ENCODE data around the gene POLR2C. TPM values are rescaled to one million over a fixed set of nuclear protein-coding genes. Genes with fewer than 3 reads are reported as not detected.

POLR2C gene
- total RNA-seq (10 to 100 TPM; 77.6 to 81.8 TPM), polyA plus RNA-seq (ENCODE audit: insufficient read length in 2 of 2) (10 to 100 TPM; 60.6 to 70.5 TPM)
- long read RNA-seq, donor 1, transcript POLR2C-201 (9 exons, 2,057 nt), result major isoform, 30 of 35 reads
- long read RNA-seq, donor 1, partial matches to known transcripts, result 0 of 35 reads
- long read RNA-seq, donor 1, other reads (novel, unspliced or antisense), result 0 of 35 reads
- long read RNA-seq, donor 2, transcript POLR2C-201 (9 exons, 2,057 nt), result major isoform, 13 of 19 reads
- long read RNA-seq, donor 2, partial matches to known transcripts, result 0 of 19 reads
- long read RNA-seq, donor 2, other reads (novel, unspliced or antisense), result 5 of 19 reads
- long read RNA-seq, donor 3, transcript POLR2C-201 (9 exons, 2,057 nt), result major isoform, 24 of 24 reads
- long read RNA-seq, donor 3, partial matches to known transcripts, result 0 of 24 reads
- long read RNA-seq, donor 3, other reads (novel, unspliced or antisense), result 0 of 24 reads
- long read RNA-seq, donor 4, transcript POLR2C-201 (9 exons, 2,057 nt), result major isoform, 52 of 96 reads
- long read RNA-seq, donor 4, partial matches to known transcripts, result 33 of 96 reads
- long read RNA-seq, donor 4, other reads (novel, unspliced or antisense), result 5 of 96 reads

GRCh38 chr16:57462209-57462977 is at the start of gene POLR2C:
TSS of gene POLR2C (plus strand) at chr16:57462679. CDS start at chr16:57462725, 46 bp downstream.
- Histone ChIP-seq H3K4me1 (ENCODE audit: control insufficient read depth, insufficient read depth, low read length) (peaks cover 22% of the 10 kb centered on the region), H3K4me3 (ENCODE audit: low read depth, low read length) (peak within 1 kb of the TSS; percentile 71), H3K27ac (ENCODE audit: low read depth, low read length) (no peak within 1 kb of the TSS), H3K9me3 (ENCODE audit: control insufficient read depth, insufficient read depth, low read length) (no peaks in the 10 kb centered on the region), H3K27me3 (ENCODE audit: control insufficient read depth, insufficient read depth, low read length) (no peaks in the 10 kb centered on the region), H3K36me3 (ENCODE audit: control insufficient read depth, insufficient read depth, low read length) (peaks cover 58% of the 10 kb centered on the region)
- WGBS (ENCODE audit: insufficient coverage), result under 1% methylated on average over 31 of the region's 47 CpGs
- peak in 5 of 6 donors; percentile 65 to 96 (median 82) for DNase-seq (ENCODE audit: low read depth in 4 of 6, low spot score in 6 of 6)

GRCh38 chr16:57413301-57413730 is 49.2 kb upstream of the POLR2C start:
- Histone ChIP-seq H3K4me3 (ENCODE audit: low read depth, low read length) (no peak overlapping the region), H3K4me1 (ENCODE audit: control insufficient read depth, insufficient read depth, low read length) (peaks cover 38% of the 10 kb centered on the region), H3K27ac (ENCODE audit: low read depth, low read length) (no peak overlapping the region), H3K9me3 (ENCODE audit: control insufficient read depth, insufficient read depth, low read length) (no peaks in the 10 kb centered on the region), H3K36me3 (ENCODE audit: control insufficient read depth, insufficient read depth, low read length) (peaks cover 3% of the 10 kb centered on the region), H3K27me3 (ENCODE audit: control insufficient read depth, insufficient read depth, low read length) (no peaks in the 10 kb centered on the region)
- DNase-seq (ENCODE audit: low read depth in 4 of 6, low spot score in 6 of 6), result no peak
- 86% methylated on average over 5 of the region's 5 CpGs for WGBS (ENCODE audit: insufficient coverage)

- peaks cover 3% of the 10 kb centered on the region for H3K36me3 ChIP-seq (ENCODE audit: control insufficient read depth, insufficient read depth, low read length)
- no peak overlapping the region for H3K27ac ChIP-seq (ENCODE audit: low read depth, low read length)
- no peak overlapping the region for H3K4me3 ChIP-seq (ENCODE audit: low read depth, low read length)
- H3K27me3 ChIP-seq (ENCODE audit: control insufficient read depth, insufficient read depth, low read length), result no peaks in the 10 kb centered on the region
- DNase-seq (ENCODE audit: low read depth in 4 of 6, low spot score in 6 of 6), result no peak
- 80% methylated on average over 3 of the region's 7 CpGs for WGBS (ENCODE audit: insufficient coverage)
- peaks cover 41% of the 10 kb centered on the region for H3K4me1 ChIP-seq (ENCODE audit: control insufficient read depth, insufficient read depth, low read length)
- no peaks in the 10 kb centered on the region for H3K9me3 ChIP-seq (ENCODE audit: control insufficient read depth, insufficient read depth, low read length)
These were observed 48.7 kb upstream of the POLR2C start for GRCh38 chr16:57413733-57414132.

GRCh38 chr16:57416084-57416483 is 46.4 kb upstream of the POLR2C start:
- Histone ChIP-seq H3K27me3 (ENCODE audit: control insufficient read depth, insufficient read depth, low read length) (no peaks in the 10 kb centered on the region), H3K9me3 (ENCODE audit: control insufficient read depth, insufficient read depth, low read length) (no peaks in the 10 kb centered on the region), H3K36me3 (ENCODE audit: control insufficient read depth, insufficient read depth, low read length) (peaks cover 3% of the 10 kb centered on the region), H3K27ac (ENCODE audit: low read depth, low read length) (no peak overlapping the region), H3K4me3 (ENCODE audit: low read depth, low read length) (no peak overlapping the region), H3K4me1 (ENCODE audit: control insufficient read depth, insufficient read depth, low read length) (peaks cover 44% of the 10 kb centered on the region)
- WGBS (ENCODE audit: insufficient coverage), result 85% methylated on average over 12 of the region's 16 CpGs
- DNase-seq (ENCODE audit: low read depth in 4 of 6, low spot score in 6 of 6), result no peak

- Histone ChIP-seq H3K4me3 (ENCODE audit: low read depth, low read length) (no peak overlapping the region), H3K9me3 (ENCODE audit: control insufficient read depth, insufficient read depth, low read length) (no peaks in the 10 kb centered on the region), H3K36me3 (ENCODE audit: control insufficient read depth, insufficient read depth, low read length) (peaks cover 3% of the 10 kb centered on the region), H3K27ac (ENCODE audit: low read depth, low read length) (no peak overlapping the region), H3K4me1 (ENCODE audit: control insufficient read depth, insufficient read depth, low read length) (peaks cover 35% of the 10 kb centered on the region), H3K27me3 (ENCODE audit: control insufficient read depth, insufficient read depth, low read length) (no peaks in the 10 kb centered on the region)
- WGBS (ENCODE audit: insufficient coverage), result 49% methylated on average over 3 of the region's 6 CpGs
- DNase-seq (ENCODE audit: low read depth in 4 of 6, low spot score in 6 of 6), result no peak
These were observed 43.0 kb upstream of the POLR2C start for GRCh38 chr16:57419506-57419905.

GRCh38 chr16:57422026-57422944 is 40.2 kb upstream of the POLR2C start:
- peak overlapping the region; percentile 63 for H3K27ac ChIP-seq (ENCODE audit: low read depth, low read length)

GRCh38 chr16:57423152-57423551 is 39.3 kb upstream of the POLR2C start:
- Histone ChIP-seq H3K27me3 (ENCODE audit: control insufficient read depth, insufficient read depth, low read length) (no peaks in the 10 kb centered on the region), H3K9me3 (ENCODE audit: control insufficient read depth, insufficient read depth, low read length) (no peaks in the 10 kb centered on the region), H3K4me1 (ENCODE audit: control insufficient read depth, insufficient read depth, low read length) (peaks cover 13% of the 10 kb centered on the region), H3K36me3 (ENCODE audit: control insufficient read depth, insufficient read depth, low read length) (peaks cover 11% of the 10 kb centered on the region), H3K27ac (ENCODE audit: low read depth, low read length) (no peak overlapping the region), H3K4me3 (ENCODE audit: low read depth, low read length) (no peak overlapping the region)
- 85% methylated on average over 2 of the region's 2 CpGs for WGBS (ENCODE audit: insufficient coverage)
- no peak for DNase-seq (ENCODE audit: low read depth in 4 of 6, low spot score in 6 of 6)

More at GRCh38 chr16:57422026-57422944, 40.2 kb upstream of the POLR2C start:
- 40% methylated on average over 3 of the region's 10 CpGs for WGBS (ENCODE audit: insufficient coverage)
- Histone ChIP-seq H3K36me3 (ENCODE audit: control insufficient read depth, insufficient read depth, low read length) (peaks cover 8% of the 10 kb centered on the region), H3K9me3 (ENCODE audit: control insufficient read depth, insufficient read depth, low read length) (no peaks in the 10 kb centered on the region), H3K4me1 (ENCODE audit: control insufficient read depth, insufficient read depth, low read length) (peaks cover 19% of the 10 kb centered on the region), H3K27me3 (ENCODE audit: control insufficient read depth, insufficient read depth, low read length) (no peaks in the 10 kb centered on the region), H3K4me3 (ENCODE audit: low read depth, low read length) (no peak overlapping the region)
- peak in 4 of 6 donors; percentile 26 to 87 (median 62) for DNase-seq (ENCODE audit: low read depth in 4 of 6, low spot score in 6 of 6)

GRCh38 chr16:57424583-57424982 is 37.9 kb upstream of the POLR2C start:
- H3K27ac ChIP-seq (ENCODE audit: low read depth, low read length), result no peak overlapping the region
- no peaks in the 10 kb centered on the region for H3K27me3 ChIP-seq (ENCODE audit: control insufficient read depth, insufficient read depth, low read length)
- no peak overlapping the region for H3K4me3 ChIP-seq (ENCODE audit: low read depth, low read length)
- H3K4me1 ChIP-seq (ENCODE audit: control insufficient read depth, insufficient read depth, low read length), result peaks cover 2% of the 10 kb centered on the region
- peaks cover 24% of the 10 kb centered on the region for H3K36me3 ChIP-seq (ENCODE audit: control insufficient read depth, insufficient read depth, low read length)
- 38% methylated on average over 2 of the region's 3 CpGs for WGBS (ENCODE audit: insufficient coverage)
- DNase-seq (ENCODE audit: low read depth in 4 of 6, low spot score in 6 of 6), result no peak
- no peaks in the 10 kb centered on the region for H3K9me3 ChIP-seq (ENCODE audit: control insufficient read depth, insufficient read depth, low read length)

- DNase-seq (ENCODE audit: low read depth in 4 of 6, low spot score in 6 of 6), result no peak
- no peaks in the 10 kb centered on the region for H3K27me3 ChIP-seq (ENCODE audit: control insufficient read depth, insufficient read depth, low read length)
- no peak overlapping the region for H3K27ac ChIP-seq (ENCODE audit: low read depth, low read length)
These were observed 36.1 kb upstream of the POLR2C start for GRCh38 chr16:57426356-57426755.

More at GRCh38 chr16:57426356-57426755, 36.1 kb upstream of the POLR2C start:
- H3K4me1 ChIP-seq (ENCODE audit: control insufficient read depth, insufficient read depth, low read length), result no peaks in the 10 kb centered on the region
- H3K4me3 ChIP-seq (ENCODE audit: low read depth, low read length), result no peak overlapping the region
- H3K9me3 ChIP-seq (ENCODE audit: control insufficient read depth, insufficient read depth, low read length), result no peaks in the 10 kb centered on the region
- WGBS (ENCODE audit: insufficient coverage), result 74% methylated on average over 7 of the region's 7 CpGs
- peaks cover 40% of the 10 kb centered on the region for H3K36me3 ChIP-seq (ENCODE audit: control insufficient read depth, insufficient read depth, low read length)
